ENCODE measurements around the gene PRKD2.

The PRKD2 gene

DNA sequence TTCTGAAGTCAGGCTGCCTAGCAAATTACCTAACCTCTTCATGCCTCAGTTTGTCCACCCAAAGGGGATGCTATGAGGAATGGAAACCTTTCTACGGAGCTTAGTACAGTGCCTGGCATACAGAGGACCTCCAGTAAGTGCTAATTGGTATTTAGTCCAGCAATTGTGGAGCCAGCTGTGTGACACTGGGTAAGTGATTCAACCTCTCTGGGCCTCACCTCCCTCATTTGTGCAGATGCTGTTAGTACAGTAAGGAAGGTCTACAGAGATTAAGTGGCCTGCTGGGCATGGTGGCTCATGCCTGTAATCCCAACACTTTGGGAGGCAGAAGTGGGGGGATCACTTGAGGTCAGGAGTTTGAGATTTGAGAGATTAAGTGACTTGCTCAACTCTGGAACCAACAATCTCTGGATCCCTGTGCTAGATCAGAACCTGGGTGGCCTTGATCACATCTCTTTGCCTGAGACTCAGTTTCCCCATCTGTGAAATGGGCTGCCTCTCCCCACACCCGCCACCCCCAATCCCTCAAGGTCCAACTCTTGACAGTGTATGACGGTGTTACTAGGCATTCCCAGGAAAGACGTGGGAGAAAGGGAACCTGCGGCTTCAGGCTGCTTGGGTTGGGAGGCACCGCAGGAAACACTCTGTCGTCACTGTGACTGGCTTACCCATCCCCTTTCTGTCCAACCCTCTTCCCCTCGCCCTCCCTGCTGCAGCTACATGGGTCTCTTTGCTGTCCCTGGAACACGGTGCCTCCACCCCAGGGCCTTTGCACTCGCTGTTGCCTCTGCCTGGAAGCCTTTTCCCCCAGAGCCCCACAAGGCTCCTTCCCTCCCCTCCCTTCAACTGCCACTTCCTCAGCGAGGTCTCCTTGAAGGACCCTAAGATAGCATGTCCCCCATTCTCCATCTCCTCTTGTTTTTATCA lies 18.3 kb downstream of the PRKD2 start:
- peaks cover 11% of the 10 kb centered on the region for H3K4me1 ChIP-seq (ENCODE audit: control insufficient read depth, insufficient read depth, low read length)
- no peaks in the 10 kb centered on the region for H3K27me3 ChIP-seq (ENCODE audit: control insufficient read depth in 1 of 2, insufficient read depth in 2 of 2, low read length in 2 of 2)
- H3K36me3 ChIP-seq (ENCODE audit: control insufficient read depth in 2 of 2, insufficient read depth in 2 of 2, low read length in 2 of 2): peaks cover 37 to 39% of the 10 kb centered on the region in 2 donors
- H3K9ac ChIP-seq (ENCODE audit: low read length in 2 of 2): no peak overlapping the region
- no peaks in the 10 kb centered on the region for H3K9me3 ChIP-seq (ENCODE audit: control insufficient read depth in 2 of 2, low read length in 2 of 2)
- no peak overlapping the region for H3K4me3 ChIP-seq (ENCODE audit: low read length in 2 of 2)
- no peak overlapping the region for H3K27ac ChIP-seq (ENCODE audit: low read length)

DNA sequence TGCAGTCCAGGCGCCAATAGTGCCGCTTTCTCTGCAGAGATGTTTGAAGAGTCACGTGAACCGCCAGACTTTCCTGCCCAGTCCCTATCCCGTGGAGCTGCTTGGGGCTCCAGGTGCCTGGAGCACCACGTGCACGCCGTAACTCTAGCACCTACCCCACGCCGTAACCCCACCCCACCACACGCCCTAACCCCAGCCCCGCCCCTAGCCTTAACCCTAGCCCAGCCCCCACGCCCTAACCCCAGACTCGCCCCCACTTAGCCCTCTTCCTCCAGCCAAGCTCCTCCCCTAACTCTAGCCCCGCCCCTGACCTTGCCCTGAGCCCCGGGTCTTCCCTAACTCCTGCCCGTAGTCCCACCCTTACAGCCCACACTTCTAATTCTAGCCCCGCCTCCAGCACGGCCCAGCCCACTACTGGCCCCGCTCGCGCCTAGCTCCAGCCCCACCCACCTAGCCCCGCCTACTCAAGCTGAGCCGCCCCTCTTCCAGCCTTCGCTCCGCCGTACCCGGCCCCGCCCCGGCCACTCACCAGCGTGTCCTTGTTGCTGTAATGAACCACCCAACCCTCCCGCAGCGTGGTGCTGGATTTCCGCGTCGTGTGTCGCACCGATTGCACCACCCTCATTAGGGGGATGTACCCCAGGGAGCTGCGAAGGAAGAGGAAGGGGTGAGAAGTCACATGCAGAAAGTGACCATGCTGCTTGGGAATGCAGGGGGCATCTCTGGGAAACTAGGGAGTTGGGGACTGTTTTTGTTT lies 19.5 kb downstream of the PRKD2 start:
- Histone ChIP-seq H3K9me3 (ENCODE audit: control insufficient read depth in 2 of 2, low read length in 2 of 2) (no peaks in the 10 kb centered on the region), H3K27ac (ENCODE audit: low read length) (no peak overlapping the region), H3K4me3 (ENCODE audit: low read length in 2 of 2) (peak overlapping the region; percentile 24 to 65), H3K4me1 (ENCODE audit: control insufficient read depth, insufficient read depth, low read length) (peaks cover 11% of the 10 kb centered on the region), H3K27me3 (ENCODE audit: control insufficient read depth in 1 of 2, insufficient read depth in 2 of 2, low read length in 2 of 2) (no peaks in the 10 kb centered on the region), H3K9ac (ENCODE audit: low read length in 2 of 2) (no peak overlapping the region), H3K36me3 (ENCODE audit: control insufficient read depth in 2 of 2, insufficient read depth in 2 of 2, low read length in 2 of 2) (peaks cover 43 to 49% of the 10 kb centered on the region in 2 donors)

DNA sequence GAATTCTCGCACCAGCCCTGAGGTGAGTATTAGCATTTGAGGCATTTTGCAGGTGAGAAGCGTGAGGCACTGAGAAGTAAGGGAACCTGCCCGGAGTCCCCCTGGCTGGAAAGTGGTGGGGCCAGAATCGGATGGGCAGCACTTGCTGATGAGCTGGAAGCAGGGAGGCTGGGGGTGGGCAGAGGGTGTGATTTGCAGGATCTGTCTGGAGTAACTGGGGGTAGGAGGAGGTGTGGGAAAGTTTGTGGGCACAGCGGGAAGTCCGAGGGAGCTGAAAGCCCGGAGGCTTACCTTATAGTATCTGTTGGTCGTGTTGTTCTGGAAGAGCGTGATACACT lies 20.1 kb downstream of the PRKD2 start:
- peak overlapping the region in 1 of 2 donors; percentile 65 for H3K4me3 ChIP-seq (ENCODE audit: low read length in 2 of 2)
- peaks cover 45 to 52% of the 10 kb centered on the region in 2 donors for H3K36me3 ChIP-seq (ENCODE audit: control insufficient read depth in 2 of 2, insufficient read depth in 2 of 2, low read length in 2 of 2)
- H3K27me3 ChIP-seq (ENCODE audit: control insufficient read depth in 1 of 2, insufficient read depth in 2 of 2, low read length in 2 of 2): no peaks in the 10 kb centered on the region
- peaks cover 11% of the 10 kb centered on the region for H3K4me1 ChIP-seq (ENCODE audit: control insufficient read depth, insufficient read depth, low read length)
- H3K9ac ChIP-seq (ENCODE audit: low read length in 2 of 2): no peak overlapping the region
- H3K9me3 ChIP-seq (ENCODE audit: control insufficient read depth in 2 of 2, low read length in 2 of 2): no peaks in the 10 kb centered on the region
- H3K27ac ChIP-seq (ENCODE audit: low read length): no peak overlapping the region

DNA sequence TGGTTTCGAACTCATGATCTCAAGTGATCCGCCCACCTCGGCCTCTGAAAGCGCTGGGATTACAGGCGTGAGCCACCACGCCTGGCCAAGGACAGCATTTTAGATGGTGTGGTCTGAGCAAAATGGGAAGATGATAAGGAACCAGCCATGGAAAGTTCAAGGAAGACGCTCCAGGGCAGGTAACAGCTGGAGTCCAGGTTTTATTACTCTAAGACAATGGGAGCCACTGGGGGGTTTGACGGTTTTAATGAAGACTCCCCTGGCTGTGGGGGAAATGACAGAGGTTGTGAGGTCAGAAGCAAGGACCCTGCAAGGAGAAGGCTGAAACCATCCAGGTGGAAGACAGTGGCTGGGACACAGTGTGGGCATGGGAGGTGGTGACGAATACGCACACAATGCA lies 20.9 kb downstream of the PRKD2 start:
- Histone ChIP-seq H3K36me3 (ENCODE audit: control insufficient read depth in 2 of 2, insufficient read depth in 2 of 2, low read length in 2 of 2) (peaks cover 47 to 54% of the 10 kb centered on the region in 2 donors), H3K4me3 (ENCODE audit: low read length in 2 of 2) (no peak overlapping the region), H3K9me3 (ENCODE audit: control insufficient read depth in 2 of 2, low read length in 2 of 2) (no peaks in the 10 kb centered on the region), H3K9ac (ENCODE audit: low read length in 2 of 2) (no peak overlapping the region), H3K27me3 (ENCODE audit: control insufficient read depth in 1 of 2, insufficient read depth in 2 of 2, low read length in 2 of 2) (no peaks in the 10 kb centered on the region), H3K27ac (ENCODE audit: low read length) (no peak overlapping the region), H3K4me1 (ENCODE audit: control insufficient read depth, insufficient read depth, low read length) (peaks cover 11% of the 10 kb centered on the region)

DNA sequence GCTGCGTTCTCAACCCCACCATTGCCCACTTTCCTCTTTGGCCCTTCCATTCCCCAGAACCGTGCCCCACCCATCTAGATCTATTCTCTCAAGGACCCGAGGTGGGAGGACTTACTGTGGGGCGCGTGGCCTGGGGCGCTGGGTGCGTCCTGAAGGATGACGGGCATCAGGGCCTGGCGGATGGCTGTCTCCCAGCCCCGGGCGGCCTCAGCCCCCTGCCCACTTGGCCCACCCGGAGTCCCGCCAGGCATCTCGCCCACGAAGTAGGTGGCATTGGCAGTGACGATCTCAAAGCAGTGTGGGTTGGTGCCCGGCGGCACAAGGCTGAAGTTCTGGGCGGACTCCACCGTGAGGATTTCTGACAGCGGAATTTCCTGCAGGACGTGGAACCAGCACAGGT lies 23.2 kb downstream of the PRKD2 start:
- H3K36me3 ChIP-seq (ENCODE audit: control insufficient read depth in 2 of 2, insufficient read depth in 2 of 2, low read length in 2 of 2): peaks cover 52 to 60% of the 10 kb centered on the region in 2 donors
- no peak overlapping the region for H3K9ac ChIP-seq (ENCODE audit: low read length in 2 of 2)
- H3K4me3 ChIP-seq (ENCODE audit: low read length in 2 of 2): no peak overlapping the region
- peaks cover 11% of the 10 kb centered on the region for H3K4me1 ChIP-seq (ENCODE audit: control insufficient read depth, insufficient read depth, low read length)
- H3K9me3 ChIP-seq (ENCODE audit: control insufficient read depth in 2 of 2, low read length in 2 of 2): no peaks in the 10 kb centered on the region
- no peak overlapping the region for H3K27ac ChIP-seq (ENCODE audit: low read length)
- no peaks in the 10 kb centered on the region for H3K27me3 ChIP-seq (ENCODE audit: control insufficient read depth in 1 of 2, insufficient read depth in 2 of 2, low read length in 2 of 2)

DNA sequence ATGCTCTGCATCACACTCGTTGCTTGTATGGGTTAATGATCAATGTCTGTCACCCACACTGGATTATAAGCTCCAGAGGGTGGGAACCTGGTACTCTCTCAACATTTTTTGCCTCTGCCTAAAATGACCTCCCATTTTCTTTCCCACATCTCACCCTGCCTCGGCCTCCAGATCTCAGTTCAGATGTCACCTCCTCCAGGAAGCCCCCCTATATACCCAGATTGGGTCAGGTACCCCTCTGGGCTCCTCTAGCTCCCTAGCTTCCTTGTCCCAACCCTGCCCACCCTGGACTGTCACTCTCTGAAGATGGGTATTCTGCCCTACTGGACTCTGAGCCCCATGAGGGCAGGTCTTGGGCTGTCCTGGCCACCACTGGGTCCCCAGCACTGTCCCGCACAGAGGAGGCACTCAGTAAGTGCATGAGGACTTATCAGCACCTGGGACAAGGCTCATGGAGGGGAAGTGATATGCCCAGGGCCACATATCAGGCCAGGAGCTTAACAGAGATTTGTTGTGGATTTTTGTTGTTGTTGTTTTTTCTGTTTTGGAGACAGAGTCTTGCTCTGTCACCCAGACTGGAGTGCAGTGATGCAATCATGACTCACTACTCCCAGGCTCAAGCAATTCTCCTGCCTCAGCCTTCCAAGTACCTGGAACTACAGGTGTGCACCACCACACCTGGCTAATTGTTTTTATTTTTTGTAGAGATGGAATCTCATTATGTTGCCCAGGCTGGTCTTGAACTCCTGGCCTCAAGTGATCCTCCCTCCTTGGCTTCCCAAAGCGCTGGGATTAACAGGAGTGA lies 23.8 kb downstream of the PRKD2 start:
- H3K9ac ChIP-seq (ENCODE audit: low read length in 2 of 2): peak overlapping the region in 1 of 2 donors; percentile 29
- H3K9me3 ChIP-seq (ENCODE audit: control insufficient read depth in 2 of 2, low read length in 2 of 2): no peaks in the 10 kb centered on the region
- H3K36me3 ChIP-seq (ENCODE audit: control insufficient read depth in 2 of 2, insufficient read depth in 2 of 2, low read length in 2 of 2): peaks cover 52 to 57% of the 10 kb centered on the region in 2 donors
- peaks cover 11% of the 10 kb centered on the region for H3K4me1 ChIP-seq (ENCODE audit: control insufficient read depth, insufficient read depth, low read length)
- H3K27me3 ChIP-seq (ENCODE audit: control insufficient read depth in 1 of 2, insufficient read depth in 2 of 2, low read length in 2 of 2): no peaks in the 10 kb centered on the region
- H3K4me3 ChIP-seq (ENCODE audit: low read length in 2 of 2): no peak overlapping the region
- H3K27ac ChIP-seq (ENCODE audit: low read length): no peak overlapping the region

DNA sequence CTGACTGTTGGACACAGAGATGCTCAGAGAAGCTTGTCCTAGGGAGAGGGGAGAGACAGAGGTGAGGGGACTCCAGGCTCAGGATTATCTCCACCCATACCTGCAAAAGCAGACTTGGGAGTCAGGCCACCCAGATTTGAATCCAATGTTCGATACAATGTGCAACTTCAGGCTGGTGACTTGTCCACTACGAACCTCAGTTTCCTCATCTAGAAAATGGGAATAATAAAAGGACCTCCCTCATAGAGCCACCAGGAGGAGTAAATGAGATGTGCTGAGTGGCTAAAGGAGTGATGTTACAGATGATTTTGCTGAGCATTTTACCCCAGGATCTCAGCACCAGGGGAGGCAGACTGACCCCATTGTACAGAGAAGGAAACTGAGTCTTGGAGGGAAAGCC lies 25.0 kb downstream of the PRKD2 start:
- H3K4me1 ChIP-seq (ENCODE audit: control insufficient read depth, insufficient read depth, low read length): peaks cover 3% of the 10 kb centered on the region
- peaks cover 61 to 65% of the 10 kb centered on the region in 2 donors for H3K36me3 ChIP-seq (ENCODE audit: control insufficient read depth in 2 of 2, insufficient read depth in 2 of 2, low read length in 2 of 2)
- no peak overlapping the region for H3K4me3 ChIP-seq (ENCODE audit: low read length in 2 of 2)
- no peaks in the 10 kb centered on the region for H3K27me3 ChIP-seq (ENCODE audit: control insufficient read depth in 1 of 2, insufficient read depth in 2 of 2, low read length in 2 of 2)
- H3K9ac ChIP-seq (ENCODE audit: low read length in 2 of 2): no peak overlapping the region
- no peaks in the 10 kb centered on the region for H3K9me3 ChIP-seq (ENCODE audit: control insufficient read depth in 2 of 2, low read length in 2 of 2)
- no peak overlapping the region for H3K27ac ChIP-seq (ENCODE audit: low read length)

DNA sequence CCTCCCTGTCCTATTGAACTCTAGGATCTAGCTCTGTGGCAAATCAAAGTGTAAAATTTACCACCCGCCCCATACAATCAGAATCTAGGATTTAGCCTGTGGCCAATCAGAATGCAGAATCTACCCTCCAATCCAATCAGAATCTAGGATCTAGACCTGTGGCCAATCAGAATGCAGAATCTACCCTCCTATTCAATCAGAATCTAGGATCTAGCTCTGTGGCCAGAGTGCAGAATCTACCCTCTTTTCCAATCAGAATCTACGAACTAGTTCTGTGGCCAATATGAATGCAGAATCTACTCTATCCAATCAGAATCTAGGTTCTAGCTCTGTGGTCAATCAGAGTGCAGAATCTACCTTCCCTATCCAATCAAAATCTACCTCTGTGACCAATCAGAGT lies 25.8 kb downstream of the PRKD2 start:
- no peak overlapping the region for H3K4me3 ChIP-seq (ENCODE audit: low read length in 2 of 2)
- H3K27me3 ChIP-seq (ENCODE audit: control insufficient read depth in 1 of 2, insufficient read depth in 2 of 2, low read length in 2 of 2): no peaks in the 10 kb centered on the region
- no peak overlapping the region for H3K27ac ChIP-seq (ENCODE audit: low read length)
- H3K9ac ChIP-seq (ENCODE audit: low read length in 2 of 2): no peak overlapping the region
- no peaks in the 10 kb centered on the region for H3K4me1 ChIP-seq (ENCODE audit: control insufficient read depth, insufficient read depth, low read length)
- H3K9me3 ChIP-seq (ENCODE audit: control insufficient read depth in 2 of 2, low read length in 2 of 2): no peaks in the 10 kb centered on the region
- peaks cover 60 to 61% of the 10 kb centered on the region in 2 donors for H3K36me3 ChIP-seq (ENCODE audit: control insufficient read depth in 2 of 2, insufficient read depth in 2 of 2, low read length in 2 of 2)

DNA sequence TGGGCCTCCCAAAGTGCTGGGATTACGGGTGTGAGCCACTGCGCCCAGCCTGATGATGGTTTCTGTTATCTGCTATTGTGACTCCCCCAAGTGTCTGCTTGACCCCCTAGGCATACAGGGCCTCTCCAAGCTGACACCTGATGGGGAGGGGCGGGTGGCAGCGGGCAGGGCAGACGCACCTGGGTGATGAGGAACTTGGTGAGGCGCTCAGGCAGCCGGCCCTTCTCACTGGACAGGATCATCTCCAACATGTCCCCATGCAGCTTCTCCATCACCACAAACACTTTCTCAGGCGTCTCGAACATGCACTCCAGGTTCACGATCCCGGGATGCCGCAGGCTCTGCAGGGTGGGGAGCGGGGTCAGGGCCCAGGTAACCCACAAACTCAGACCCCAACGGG lies 27.6 kb downstream of the PRKD2 start:
- H3K36me3 ChIP-seq (ENCODE audit: control insufficient read depth in 2 of 2, insufficient read depth in 2 of 2, low read length in 2 of 2): peaks cover 64 to 65% of the 10 kb centered on the region in 2 donors
- H3K27me3 ChIP-seq (ENCODE audit: control insufficient read depth in 1 of 2, insufficient read depth in 2 of 2, low read length in 2 of 2): no peaks in the 10 kb centered on the region
- no peak overlapping the region for H3K4me3 ChIP-seq (ENCODE audit: low read length in 2 of 2)
- no peak overlapping the region for H3K27ac ChIP-seq (ENCODE audit: low read length)
- H3K4me1 ChIP-seq (ENCODE audit: control insufficient read depth, insufficient read depth, low read length): no peaks in the 10 kb centered on the region
- no peak overlapping the region for H3K9ac ChIP-seq (ENCODE audit: low read length in 2 of 2)
- H3K9me3 ChIP-seq (ENCODE audit: control insufficient read depth in 2 of 2, low read length in 2 of 2): no peaks in the 10 kb centered on the region

DNA sequence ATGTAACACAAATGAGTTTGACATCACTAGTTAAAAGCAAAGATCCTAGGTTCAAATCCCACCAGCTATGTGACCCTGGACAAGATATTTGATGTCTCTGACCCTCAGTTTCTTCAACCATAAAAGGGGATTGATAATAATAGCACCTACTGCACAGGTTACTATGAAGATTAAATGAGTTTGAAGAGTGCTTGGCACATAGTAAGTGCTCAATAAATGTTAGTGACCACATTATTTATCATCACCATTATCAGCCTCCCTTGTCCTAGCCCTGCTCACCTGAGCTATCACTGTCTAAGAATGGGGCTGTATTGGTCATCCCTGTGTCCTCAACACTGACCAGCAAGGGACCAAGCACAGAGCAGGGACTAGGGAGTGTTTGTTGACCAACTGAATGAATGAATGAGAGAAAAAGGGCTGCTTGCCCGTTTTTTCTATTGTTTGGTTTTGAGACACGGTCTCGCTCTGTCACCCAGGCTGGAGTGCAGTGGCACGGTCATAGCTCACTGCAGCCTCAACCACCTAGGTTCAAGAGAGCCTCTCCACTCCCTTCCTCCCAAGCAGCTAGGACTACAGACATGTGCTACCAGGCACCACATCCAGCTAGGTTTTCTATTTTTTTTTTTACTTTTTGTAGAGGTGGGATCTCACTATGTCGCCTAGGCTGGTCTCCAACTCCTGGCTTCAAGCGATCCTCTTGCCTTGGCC lies 29.3 kb downstream of the PRKD2 start:
- peaks cover 53 to 60% of the 10 kb centered on the region in 2 donors for H3K36me3 ChIP-seq (ENCODE audit: control insufficient read depth in 2 of 2, insufficient read depth in 2 of 2, low read length in 2 of 2)
- no peak overlapping the region for H3K27ac ChIP-seq (ENCODE audit: low read length)
- no peaks in the 10 kb centered on the region for H3K9me3 ChIP-seq (ENCODE audit: control insufficient read depth in 2 of 2, low read length in 2 of 2)

More for the DNA sequence above, 29.3 kb downstream of the PRKD2 start:
- no peak overlapping the region for H3K4me3 ChIP-seq (ENCODE audit: low read length in 2 of 2)
- no peak overlapping the region for H3K9ac ChIP-seq (ENCODE audit: low read length in 2 of 2)
- no peaks in the 10 kb centered on the region for H3K4me1 ChIP-seq (ENCODE audit: control insufficient read depth, insufficient read depth, low read length)
- no peaks in the 10 kb centered on the region for H3K27me3 ChIP-seq (ENCODE audit: control insufficient read depth in 1 of 2, insufficient read depth in 2 of 2, low read length in 2 of 2)
